HG02973 (cell line): ENCODE measurements around the gene LRMDA.

Source experiments
- ATAC-seq: cut with Tn5 transposase; IDR thresholded peaks from one replicate; pipeline ENCODE4 v1.9.1; 2021; ENCODE audit warnings: moderate library complexity; ENCODE audit not compliant: unreplicated experiment

The LRMDA gene

GRCh38 chr10:75655791-75656451 lies 224.5 kb downstream of the LRMDA start:
- ATAC-seq: no peak

DNA sequence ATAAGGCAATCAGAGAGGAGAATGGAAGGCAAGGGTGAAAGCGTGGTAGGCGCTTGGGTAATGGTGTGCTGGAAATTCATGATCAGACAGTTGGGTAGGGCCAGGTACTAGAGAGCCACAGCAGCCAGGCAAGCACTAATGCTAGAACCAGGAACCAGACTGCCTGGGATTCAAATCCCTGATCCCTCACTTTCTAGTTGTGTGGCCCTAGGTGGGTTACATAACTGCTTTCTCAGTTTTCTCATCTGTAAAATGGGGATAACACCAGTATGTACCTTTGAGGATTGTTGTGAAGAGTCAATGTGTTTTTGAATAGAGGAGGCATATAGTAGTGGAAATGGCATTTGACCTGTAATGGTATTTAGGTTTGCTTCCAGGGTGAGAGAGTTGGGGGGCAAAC lies 225.9 kb downstream of the LRMDA start:
- ATAC-seq: no peak

DNA sequence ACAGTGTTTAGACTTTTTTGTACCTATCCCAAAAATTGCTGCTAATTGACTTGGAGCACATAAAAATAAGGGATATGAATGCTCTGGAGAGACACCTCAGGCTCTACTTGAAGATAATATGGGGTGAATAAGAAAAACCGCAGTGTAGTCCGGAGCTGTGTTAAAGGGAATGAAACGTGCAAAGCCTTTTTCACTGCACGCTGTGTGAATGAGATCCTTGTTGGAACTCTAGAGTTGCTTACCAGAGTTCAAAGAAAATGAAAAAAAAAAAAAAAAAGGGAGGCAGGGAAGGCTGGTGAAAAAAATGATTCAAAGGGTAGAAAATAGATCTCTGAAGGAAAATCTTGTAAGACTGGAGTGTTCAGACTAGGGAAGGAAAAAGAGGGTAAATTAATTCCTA lies 226.6 kb downstream of the LRMDA start:
- ATAC-seq: no peak

DNA sequence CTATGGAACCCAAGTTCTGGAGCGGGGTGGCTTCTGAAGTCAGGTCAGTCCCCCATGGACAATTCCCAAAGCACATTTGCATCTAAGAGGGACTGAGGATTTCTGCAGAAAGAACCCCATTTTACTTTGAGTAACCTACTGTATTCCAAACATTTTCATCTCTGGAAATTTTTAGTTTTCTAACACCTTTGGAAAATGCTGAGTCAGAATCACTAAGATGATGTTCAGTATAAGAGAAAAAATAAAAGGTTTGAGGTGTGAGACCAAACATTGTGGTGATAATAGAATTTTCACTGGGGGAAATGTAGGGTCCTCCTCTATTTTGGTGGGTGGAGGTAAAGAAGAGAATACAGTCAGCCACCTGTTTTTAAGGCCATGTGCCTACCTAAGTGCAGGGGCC lies 227.1 kb downstream of the LRMDA start:
- no peak for ATAC-seq

DNA sequence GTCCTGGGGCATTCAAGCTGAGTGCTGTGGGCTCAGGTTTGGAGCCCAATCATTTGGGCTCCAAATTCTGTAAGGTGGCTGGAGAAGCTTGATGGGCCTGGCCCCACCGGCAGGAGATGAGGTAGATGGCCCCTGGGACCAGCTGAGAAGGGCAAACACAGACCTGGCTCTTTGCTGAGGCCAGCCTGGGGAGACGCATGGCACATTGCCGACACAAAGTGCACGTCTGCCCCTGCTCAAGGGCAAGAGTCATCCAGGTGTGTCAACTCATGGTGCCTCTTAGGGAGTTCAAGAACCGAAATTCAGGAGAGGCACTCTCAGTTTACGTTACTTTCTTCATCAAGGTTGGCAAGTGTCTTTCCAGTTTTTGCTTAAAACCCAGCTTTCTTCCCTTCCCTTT lies 227.5 kb downstream of the LRMDA start:
- no peak for ATAC-seq

GRCh38 chr10:75660823-75661222 lies 229.4 kb downstream of the LRMDA start:
- ATAC-seq: no peak

GRCh38 chr10:75662715-75663114 lies 231.3 kb downstream of the LRMDA start:
- no peak for ATAC-seq

GRCh38 chr10:75663947-75664664 lies 232.7 kb downstream of the LRMDA start:
- ATAC-seq: no peak

DNA sequence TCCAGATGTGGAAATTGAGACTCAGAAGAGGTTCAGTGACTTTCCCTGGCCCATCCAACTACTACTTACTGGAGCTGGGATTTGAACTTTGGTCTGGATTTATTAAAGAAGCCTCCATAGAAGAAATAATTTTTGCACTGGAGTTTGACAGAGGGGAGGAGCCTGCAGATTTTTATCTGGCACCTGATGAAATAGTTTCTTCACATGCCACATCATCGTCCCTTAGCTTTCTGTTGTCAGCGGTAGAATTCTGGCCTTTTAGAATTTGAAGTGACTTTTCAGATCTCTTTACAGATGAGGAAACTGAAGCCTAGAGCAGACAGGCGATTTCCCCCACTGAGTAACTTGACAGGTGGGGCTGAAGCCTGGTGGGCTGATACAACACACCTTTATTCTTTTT lies 233.5 kb downstream of the LRMDA start:
- no peak for ATAC-seq

DNA sequence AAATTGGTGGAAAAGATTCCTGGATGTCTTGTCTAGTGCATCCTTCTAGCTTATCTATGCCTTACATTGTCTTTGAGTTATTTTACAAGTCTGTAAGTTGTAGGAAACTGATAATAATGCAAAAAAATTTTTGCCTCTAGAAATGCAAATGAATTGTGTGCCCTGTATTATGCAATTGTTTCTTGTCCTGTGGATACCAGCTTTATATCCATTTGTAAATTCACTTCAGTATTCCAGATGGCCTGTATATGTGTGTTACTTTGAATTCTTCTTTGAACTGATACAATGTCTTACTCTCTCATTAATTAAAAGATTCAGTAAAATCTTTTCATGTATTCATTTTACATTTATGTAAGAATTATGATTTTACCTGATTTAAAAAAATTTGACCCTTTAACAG lies 234.3 kb downstream of the LRMDA start:
- ATAC-seq: no peak

- ATAC-seq: no peak
Measured at GRCh38 chr10:75672111-75672671, 240.8 kb downstream of the LRMDA start.

GRCh38 chr10:75672842-75673241 lies 241.4 kb downstream of the LRMDA start:
- ATAC-seq: no peak

DNA sequence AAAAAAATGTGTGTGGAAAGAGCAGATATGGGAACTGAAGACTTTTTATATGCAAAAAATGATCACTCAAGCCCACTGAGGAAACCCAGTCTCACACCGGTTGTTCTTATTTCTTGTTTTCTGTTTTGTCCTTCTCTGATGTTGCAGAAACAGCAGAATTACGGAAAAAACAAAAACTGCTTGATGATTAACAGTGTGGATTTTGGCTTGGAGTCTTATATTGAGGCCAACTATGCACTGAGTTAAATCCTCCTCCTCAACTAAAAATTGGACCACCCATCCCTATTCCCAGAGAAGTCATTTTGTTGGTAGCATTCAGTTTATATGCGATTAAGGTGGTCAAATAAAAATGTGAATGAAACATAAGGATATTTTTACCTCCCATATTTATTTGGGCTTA lies 246.1 kb downstream of the LRMDA start:
- ATAC-seq: no peak

- no peak for ATAC-seq
Measured at GRCh38 chr10:75678527-75678926, 247.1 kb downstream of the LRMDA start.

GRCh38 chr10:75679536-75679935 lies 248.1 kb downstream of the LRMDA start:
- no peak for ATAC-seq

DNA sequence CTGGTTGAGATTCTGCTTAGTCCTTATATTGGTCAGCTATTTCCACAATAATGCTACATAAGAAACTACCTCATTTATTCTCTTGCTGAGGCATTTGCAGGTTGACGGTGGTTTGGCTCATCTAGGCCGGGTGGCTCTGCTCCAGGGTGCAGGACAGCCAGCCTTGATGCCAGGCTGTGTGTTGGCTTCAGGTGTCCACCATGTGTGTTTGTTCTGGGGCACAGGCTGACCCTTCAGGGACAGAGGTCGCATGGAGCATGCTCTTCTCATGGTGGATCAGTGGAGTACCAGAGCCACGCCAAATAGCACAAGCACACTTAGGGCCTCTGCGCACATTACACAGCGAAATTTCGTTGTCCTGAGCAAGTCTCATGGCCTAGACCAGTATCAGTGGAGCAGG lies 249.9 kb downstream of the LRMDA start:
- ATAC-seq: no peak

GRCh38 chr10:75682649-75683557 lies 251.5 kb downstream of the LRMDA start:
- no peak for ATAC-seq

- no peak for ATAC-seq
Measured at GRCh38 chr10:75685187-75685586, 253.8 kb downstream of the LRMDA start.

DNA sequence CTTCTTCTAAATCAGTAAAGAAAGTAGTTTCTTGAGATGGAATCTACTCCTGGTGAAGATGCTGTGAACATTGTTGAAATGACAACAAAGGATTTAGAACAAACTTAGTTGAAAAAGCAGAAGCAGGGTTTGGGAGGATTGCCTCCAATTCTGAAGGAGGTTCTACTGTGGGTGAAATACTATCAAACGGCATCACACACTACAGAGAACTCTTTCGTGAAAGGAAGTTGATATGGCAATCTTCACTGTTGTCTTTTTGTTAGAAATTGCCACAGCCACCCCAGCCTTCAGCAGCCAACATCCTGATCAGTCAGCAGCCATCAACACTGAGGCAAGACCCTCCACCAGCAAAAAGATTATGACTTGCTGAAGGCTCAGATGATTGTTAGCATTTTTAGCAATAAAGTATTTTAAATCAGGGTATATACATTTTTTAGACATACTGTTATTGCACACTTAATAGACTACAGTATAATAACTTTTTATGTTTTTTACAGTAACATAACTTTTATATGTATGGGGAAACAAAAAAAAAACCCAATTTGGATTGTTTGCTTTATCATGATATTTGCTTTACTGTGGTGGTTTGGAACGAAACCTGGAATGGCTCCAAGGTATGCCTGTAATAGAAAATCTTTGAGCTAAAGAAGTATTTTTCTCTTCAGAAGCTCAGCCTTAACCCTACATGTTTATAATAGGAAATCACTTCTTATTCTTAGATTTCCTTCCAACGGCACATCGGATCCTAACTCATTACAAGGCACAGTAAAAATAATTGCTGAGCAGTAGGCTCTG lies 257.3 kb downstream of the LRMDA start:
- ATAC-seq: no peak

DNA sequence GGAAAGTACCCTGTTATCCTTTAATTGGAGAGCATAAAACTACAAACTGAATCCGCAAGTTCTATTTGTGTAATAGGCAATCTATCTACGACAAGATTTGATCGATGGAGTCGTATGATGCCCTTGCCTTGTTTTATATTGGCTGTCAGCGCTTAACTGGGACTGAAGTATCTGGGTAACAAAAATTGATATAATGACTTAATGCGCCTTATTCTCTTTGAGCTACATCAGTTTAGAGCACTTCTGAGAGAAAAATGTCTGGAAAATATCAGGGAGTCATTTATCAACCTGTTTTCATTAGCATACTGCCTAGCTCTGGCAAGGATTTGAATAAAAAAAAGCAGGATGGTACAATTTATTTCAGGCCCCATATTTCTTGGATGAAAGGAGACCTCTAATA lies 262.1 kb downstream of the LRMDA start:
- no peak for ATAC-seq

DNA sequence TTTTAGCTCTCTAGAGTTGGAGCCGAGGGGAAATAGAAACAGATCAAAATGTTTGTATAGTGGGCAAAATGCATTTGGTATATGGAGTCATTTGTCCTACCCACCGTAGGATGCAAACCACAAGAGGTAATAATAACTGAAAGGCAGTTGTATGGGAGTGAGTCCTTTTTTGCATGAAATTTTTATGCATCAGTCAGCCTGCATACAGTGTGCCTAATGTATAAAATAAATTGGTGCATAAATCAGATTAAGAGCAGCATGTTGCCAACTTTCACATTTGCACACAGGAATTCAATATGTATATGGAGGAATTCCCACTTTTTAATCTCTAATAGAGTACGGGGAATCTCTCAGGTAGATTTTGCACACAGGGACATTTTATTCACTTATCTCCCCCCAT lies 262.8 kb downstream of the LRMDA start:
- ATAC-seq: no peak
